Inferior parietal cortex (tissue), 1 donor: ENCODE results near the gene GNPTAB.
"Not testable (repeated sequence)": the region's sequence is repeated elsewhere in the genome, so short reads cannot be mapped to it uniquely, and the experiment has no call there.

Experiments used
- DNase-seq: peaks from one replicate; pipeline ENCODE4 v3.0.0-alpha.2; 2016; ENCODE audit errors: extremely low spot score

The GNPTAB gene

DNA sequence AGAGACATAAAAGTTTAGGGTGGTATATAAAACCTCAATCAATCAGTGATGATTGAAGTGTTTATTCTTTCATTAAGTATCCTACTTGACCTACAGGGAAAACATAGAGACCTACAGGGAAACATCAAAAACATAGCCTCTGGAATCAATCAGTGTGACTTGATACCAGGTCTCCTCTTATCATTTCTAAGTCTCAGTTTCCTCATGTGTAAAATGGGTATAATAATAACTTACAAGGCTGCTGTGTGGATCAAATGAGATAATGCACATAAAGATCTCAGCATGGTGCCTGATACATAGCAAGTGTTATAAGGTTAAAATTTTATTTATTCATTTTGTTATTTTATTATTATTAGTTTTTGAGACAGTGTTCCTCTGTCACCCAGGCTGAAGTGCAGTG lies 22.2 kb upstream of the GNPTAB start:
- no peak for DNase-seq

GRCh38 chr12:101850199-101850598 lies 19.4 kb upstream of the GNPTAB start:
- DNase-seq = no peak

DNA sequence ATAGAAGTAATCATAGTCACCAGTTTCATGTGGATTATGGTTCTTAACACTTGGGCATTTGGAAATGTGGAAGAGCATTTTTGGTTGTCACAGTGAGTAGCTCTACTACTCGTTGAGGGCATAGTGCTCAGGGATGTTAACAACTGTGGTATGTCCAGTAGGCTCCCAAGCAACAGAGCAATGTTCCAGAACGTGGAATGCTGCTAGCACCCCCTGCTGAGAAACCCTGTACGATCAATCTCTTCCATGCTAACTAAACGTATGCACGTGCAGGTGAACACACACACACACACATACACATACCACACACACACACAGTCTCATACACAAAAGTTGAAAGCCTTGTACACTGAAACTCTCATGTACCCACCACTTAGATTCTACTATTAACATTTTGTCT lies 16.6 kb upstream of the GNPTAB start:
- no peak for DNase-seq

DNA sequence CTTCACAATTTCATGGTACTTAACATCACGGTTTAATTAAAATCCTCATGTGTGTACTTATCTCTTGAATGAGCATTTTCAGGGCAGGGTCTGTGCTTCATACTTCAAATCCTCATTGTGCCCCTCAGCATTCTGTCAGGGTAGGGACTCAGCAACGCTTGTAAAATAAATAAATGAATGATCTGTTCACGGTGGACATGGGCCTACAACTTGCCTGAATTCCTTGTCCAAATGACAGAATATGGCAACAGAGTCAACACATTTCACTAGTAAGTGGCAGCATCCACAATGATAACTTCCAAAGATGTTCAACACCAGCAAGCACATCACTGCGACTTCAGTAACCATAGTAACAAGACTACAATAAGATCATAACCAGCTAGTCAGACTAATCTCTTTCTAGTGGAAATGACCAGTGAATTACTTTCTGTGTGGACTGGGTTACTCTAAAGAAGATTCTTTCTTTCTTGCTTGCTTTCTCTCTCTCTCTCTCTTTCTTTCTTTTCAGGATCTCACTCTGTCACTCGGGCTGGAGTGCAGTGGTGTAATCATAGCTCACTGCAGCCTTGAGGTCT lies 14.5 kb upstream of the GNPTAB start:
- DNase-seq = no peak

DNA sequence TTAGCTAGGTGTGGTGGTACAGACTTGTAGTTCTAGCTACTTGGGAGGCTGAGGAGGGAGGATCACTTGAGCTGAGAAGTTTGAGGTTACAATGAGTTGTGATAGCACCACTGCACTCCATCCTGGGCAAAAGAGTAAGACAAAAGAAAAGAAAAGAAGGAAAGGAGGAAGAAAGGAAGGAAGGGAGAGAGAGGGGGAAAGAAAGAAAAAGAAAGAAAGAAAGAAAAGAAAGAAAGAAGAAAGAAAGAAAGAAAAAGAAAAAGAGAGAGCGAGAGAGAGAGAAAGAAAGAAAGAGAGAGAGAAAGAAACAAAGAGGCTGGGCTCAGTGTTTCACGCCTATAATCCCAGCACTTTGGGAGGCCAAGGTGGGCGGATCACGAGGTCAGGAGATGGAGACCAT lies 10.3 kb upstream of the GNPTAB start:
- no peak for DNase-seq

DNA sequence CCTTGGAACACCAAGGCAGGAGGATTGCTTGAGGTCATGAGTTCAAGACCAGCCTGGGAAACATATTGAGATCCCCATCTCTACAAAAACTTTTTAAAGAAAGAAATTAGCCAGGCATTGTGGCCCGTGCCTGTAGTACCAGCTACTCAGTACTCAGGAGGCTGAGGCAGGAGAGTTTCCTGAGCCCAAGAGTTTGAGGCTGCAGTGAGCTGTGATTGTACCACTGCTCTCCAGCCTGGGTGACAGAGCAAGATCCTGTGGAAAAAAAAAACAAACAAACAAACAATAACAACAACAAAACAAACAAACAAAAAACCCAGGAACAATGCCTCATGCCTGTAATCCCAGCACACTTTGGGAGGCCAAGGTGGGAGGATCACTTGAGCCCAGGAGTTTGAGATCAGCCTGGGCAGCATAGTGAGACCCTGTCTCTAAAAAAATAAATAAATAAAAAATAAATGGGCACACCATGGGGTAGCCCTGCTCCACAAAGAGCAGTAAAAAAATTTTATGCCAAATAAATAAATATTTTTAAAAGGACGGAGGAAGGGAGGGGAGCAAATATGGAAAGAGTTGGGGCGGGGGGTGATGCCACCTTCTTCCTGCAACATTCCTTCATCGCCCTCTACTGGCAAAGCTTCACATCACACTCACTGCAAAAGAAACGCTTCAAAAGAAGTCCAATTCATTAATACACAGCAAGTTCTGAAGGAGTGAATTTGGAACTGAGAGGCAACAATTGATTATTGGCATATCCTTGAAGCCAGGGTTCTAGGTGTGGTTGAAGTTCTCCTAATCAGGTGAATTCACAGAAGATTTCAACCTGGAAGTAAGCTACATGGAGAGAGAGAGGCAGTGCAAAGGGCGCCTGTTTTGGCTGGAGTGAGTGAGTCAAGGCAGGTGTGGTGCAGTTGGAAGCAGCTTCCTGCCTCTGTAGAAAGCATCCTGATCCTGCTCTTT lies 8.8 kb upstream of the GNPTAB start:
- peak; percentile 80 for DNase-seq

GRCh38 chr12:101838628-101839323 lies 8.0 kb upstream of the GNPTAB start:
- DNase-seq = no peak

- no peak for DNase-seq
Observed at GRCh38 chr12:101832030-101832429, 1.3 kb upstream of the GNPTAB start.

DNA sequence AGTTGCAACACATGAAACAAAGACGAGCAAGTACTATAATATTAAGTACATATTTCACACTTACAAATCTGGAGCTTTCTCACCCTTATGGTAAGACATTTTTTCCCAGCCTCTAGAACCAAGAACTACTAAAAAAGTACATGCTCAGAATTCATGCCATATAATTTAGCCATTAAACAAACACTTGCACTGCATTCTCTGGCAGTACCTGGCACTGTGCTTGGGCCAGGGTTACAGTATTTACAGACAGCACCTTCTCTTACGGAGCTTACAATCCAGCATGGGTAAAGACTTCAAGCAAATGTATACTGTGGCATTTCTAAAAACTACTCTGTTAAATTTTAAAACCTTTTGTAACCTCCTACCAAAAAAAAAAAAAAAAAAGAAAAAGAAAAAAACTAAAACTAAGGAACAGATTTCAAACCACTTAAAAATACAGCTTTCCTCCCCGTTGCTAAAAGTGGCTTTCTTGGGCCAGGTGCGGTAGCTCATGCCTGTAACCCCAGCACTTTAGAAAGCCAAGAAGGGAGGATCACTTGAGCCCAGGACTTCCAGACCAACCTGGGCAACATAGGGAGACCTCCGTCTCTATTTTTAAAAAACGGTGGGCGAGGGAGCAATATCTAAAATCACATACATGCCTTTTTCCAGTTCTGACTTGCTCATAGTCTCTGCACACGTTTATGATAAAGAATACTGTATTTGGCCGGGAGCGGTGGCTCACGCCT lies 956 bp downstream of the GNPTAB start:
- no peak for DNase-seq

GRCh38 chr12:101828463-101829196 lies 2.1 kb downstream of the GNPTAB start:
- DNase-seq = no peak

DNA sequence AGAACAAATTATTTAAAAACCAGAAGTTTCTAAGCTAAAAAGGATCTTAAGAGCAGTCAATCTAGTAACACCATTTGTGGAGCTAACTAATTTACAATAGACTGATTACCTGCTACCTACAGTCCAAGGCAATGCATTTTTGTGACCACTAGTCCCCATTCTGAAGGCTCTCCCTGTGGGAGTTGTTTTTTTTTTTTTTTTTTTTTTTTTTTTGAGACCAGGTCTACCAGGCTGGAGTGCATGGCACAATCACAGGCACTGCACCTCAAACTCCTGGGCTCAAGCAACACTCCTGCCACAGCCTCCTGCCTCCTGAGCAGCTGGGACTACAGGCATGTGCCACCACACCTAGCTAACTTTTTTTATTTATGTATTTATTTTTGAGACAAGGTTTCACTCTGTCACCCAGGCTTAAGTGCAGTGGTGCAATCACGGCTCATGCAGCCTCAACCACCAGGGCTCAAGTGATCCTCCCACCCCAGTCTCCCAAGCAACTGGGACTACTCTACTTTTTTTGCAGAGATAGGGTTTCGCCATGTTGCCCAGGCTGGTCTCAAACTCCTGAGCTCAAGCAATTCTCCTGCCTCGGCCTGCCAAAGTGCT lies 3.9 kb downstream of the GNPTAB start:
- DNase-seq = no peak

DNA sequence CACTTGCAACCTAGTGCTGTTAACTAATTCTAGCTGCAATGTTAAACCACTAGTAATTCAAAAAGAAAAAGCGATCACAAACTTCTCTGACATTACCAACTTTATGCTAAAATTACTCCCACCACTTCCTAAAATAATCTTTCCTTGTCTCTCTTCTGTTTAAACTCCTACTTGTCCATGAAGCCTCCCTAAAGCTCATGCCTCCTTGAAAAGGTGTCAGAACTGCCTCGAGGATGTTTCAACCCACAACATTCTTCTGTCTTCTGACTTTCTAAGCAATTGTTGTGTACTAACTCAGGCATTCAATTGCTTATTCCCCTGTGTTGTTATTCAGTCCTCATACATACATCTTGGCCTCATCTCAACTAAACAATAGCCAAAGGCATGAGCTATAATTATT lies 5.9 kb downstream of the GNPTAB start:
- DNase-seq = no peak

- peak; percentile 67 for DNase-seq
Observed at GRCh38 chr12:101823891-101824290, 6.9 kb downstream of the GNPTAB start.

DNA sequence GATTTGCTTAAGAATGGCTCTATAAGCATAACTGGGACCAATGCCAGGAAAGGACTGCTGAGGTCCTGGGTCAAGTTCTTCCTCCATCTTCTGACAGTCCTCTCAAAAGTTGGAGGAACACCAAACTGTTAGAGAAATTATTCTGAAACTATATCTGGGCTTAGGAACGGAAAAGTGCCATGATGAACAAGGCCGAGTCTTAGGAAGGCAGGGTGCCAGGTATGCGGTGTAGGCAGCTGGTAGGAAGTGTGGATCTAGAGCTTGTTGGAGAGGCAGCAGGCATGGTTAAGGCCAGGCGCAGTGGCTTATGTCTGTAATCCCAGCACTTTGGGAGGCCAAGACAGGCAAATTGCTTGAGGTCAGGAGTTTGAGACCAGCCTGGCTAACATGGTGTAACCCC lies 7.7 kb downstream of the GNPTAB start:
- no peak for DNase-seq

DNA sequence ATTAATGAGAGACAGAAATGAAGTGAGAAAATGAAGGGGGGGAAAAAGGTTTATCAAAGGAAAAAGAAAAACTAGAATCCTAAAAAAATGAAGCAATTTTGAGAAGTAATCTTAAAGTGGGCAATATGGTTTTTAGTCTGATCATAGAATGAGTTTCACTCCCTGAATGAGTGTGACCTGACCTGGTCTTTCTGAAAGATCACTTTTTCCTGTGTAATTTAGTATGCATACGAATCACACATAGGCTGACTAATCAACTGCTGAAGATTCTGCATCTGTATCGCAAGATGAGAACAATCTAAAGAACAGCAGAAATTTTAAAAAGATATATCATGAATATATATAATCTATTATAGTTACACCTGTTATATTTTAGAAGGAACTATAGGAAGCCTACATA lies 11.3 kb downstream of the GNPTAB start:
- no peak for DNase-seq

DNA sequence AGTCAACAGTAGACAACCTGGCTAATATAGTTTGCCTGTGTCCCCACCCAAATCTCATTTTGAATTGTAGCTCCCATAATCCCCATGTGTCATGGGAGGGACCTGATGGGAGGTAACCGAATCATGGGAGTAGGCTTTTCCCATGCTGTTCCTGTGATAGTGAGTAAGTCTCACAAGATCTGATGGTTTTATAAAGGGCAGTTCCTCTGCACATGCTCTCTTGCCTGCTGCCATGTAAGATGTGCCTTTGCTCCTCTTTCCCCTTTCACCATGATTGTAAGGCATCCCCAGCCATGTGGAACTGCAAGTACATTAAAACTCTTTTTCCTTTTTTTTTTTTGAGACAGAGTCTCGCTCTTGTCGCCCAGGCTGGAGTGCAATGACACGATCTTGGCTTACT lies 12.1 kb downstream of the GNPTAB start:
- DNase-seq = not testable (repeated sequence)

GRCh38 chr12:101813117-101813516 lies 17.6 kb downstream of the GNPTAB start:
- DNase-seq = no peak

DNA sequence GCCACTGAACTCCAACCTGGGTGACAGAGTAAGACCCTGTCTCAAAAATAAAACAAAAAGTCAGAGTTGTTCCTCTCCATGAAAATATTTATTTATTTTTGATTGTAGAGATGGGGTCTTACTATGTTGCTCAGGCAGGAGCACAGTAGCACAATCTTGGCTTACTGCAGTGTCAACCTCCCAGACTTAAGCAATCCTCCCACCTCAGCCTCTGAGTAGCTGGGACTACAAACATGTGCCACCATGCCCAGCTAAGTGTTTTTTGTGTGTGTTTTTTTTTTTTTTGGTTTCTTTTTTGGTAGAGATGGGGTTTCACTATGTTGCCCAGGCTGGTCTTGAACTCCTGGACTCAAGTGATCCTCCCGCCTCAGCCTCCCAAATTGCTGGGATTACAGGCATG lies 18.0 kb downstream of the GNPTAB start:
- DNase-seq = not testable (repeated sequence)

GRCh38 chr12:101811342-101811741 lies 19.4 kb downstream of the GNPTAB start:
- not testable (repeated sequence) for DNase-seq

- no peak for DNase-seq
Observed at GRCh38 chr12:101809208-101809607, 21.6 kb downstream of the GNPTAB start.

GRCh38 chr12:101806265-101806664 lies 24.5 kb downstream of the GNPTAB start:
- no peak for DNase-seq
